ENCODE measurements around the gene DLG5. TPM values are rescaled to one million over a fixed set of nuclear protein-coding genes. Genes with fewer than 3 reads are reported as not detected.

The DLG5 gene
- total RNA-seq, 1 experiment from 2014 or later: 51.0 TPM

GRCh38 chr10:77836299-77836820 is 90.2 kb downstream of the DLG5 start:
- H3K27ac Mint-ChIP-seq (ENCODE audit: unreplicated experiment): no peak overlapping the region

GRCh38 chr10:77835669-77836086 is 90.9 kb downstream of the DLG5 start:
- H3K36me3 Mint-ChIP-seq (ENCODE audit: insufficient read depth, unreplicated experiment): peaks cover 25% of the 10 kb centered on the region
- no TSS peak for BruUV-seq (replicated peaks)
- no peaks in the 10 kb centered on the region for H3K4me1 Mint-ChIP-seq (ENCODE audit: low read depth, unreplicated experiment)
- H3K27ac Mint-ChIP-seq (ENCODE audit: unreplicated experiment): no peak overlapping the region
- CTCF ChIA-PET: no interaction called here
- H3K27me3 Mint-ChIP-seq (ENCODE audit: unreplicated experiment): no peaks in the 10 kb centered on the region
- H3K9me3 Mint-ChIP-seq (ENCODE audit: low read depth, unreplicated experiment): no peaks in the 10 kb centered on the region
- H3K4me3 Mint-ChIP-seq (ENCODE audit: low read depth, unreplicated experiment): no peak overlapping the region
- no peak for TF ChIP-seq CTCF (IDR thresholded peaks at IDR 0.05; ENCODE audit: unreplicated experiment)
- no peak for DNase-seq
- intact Hi-C loops (cut with micrococcal nuclease; ENCODE audit: unreplicated experiment): no loop called here

More at GRCh38 chr10:77836299-77836820, 90.2 kb downstream of the DLG5 start:
- Mint-ChIP-seq H3K9me3 (ENCODE audit: low read depth, unreplicated experiment) (no peaks in the 10 kb centered on the region), H3K27me3 (ENCODE audit: unreplicated experiment) (no peaks in the 10 kb centered on the region), H3K4me1 (ENCODE audit: low read depth, unreplicated experiment) (no peaks in the 10 kb centered on the region), H3K4me3 (ENCODE audit: low read depth, unreplicated experiment) (no peak overlapping the region), H3K36me3 (ENCODE audit: insufficient read depth, unreplicated experiment) (peaks cover 25% of the 10 kb centered on the region)
- no TSS peak for BruUV-seq (replicated peaks)
- CTCF ChIA-PET: no interaction called here
- no peak for TF ChIP-seq CTCF (IDR thresholded peaks at IDR 0.05; ENCODE audit: unreplicated experiment)
- intact Hi-C loops (cut with micrococcal nuclease; ENCODE audit: unreplicated experiment): no loop called here
- no peak for DNase-seq

GRCh38 chr10:77834943-77835668 is 91.4 kb downstream of the DLG5 start:
- CTCF ChIA-PET: no interaction called here
- TF ChIP-seq CTCF (IDR thresholded peaks at IDR 0.05; ENCODE audit: unreplicated experiment): no peak
- Mint-ChIP-seq H3K4me1 (ENCODE audit: low read depth, unreplicated experiment) (no peaks in the 10 kb centered on the region), H3K27me3 (ENCODE audit: unreplicated experiment) (no peaks in the 10 kb centered on the region), H3K9me3 (ENCODE audit: low read depth, unreplicated experiment) (no peaks in the 10 kb centered on the region), H3K27ac (ENCODE audit: unreplicated experiment) (peak overlapping the region; percentile 11), H3K36me3 (ENCODE audit: insufficient read depth, unreplicated experiment) (peaks cover 25% of the 10 kb centered on the region), H3K4me3 (ENCODE audit: low read depth, unreplicated experiment) (no peak overlapping the region)
- BruUV-seq (replicated peaks): no TSS peak
- no peak for DNase-seq
- intact Hi-C loops (cut with micrococcal nuclease; ENCODE audit: unreplicated experiment): no loop called here

- BruUV-seq (replicated peaks): no TSS peak
- H3K9me3 Mint-ChIP-seq (ENCODE audit: low read depth, unreplicated experiment): no peaks in the 10 kb centered on the region
- CTCF ChIA-PET: no interaction called here
- peaks cover 25% of the 10 kb centered on the region for H3K36me3 Mint-ChIP-seq (ENCODE audit: insufficient read depth, unreplicated experiment)
- no peak overlapping the region for H3K4me3 Mint-ChIP-seq (ENCODE audit: low read depth, unreplicated experiment)
- peak overlapping the region; percentile 11 for H3K27ac Mint-ChIP-seq (ENCODE audit: unreplicated experiment)
- DNase-seq: no peak
- H3K4me1 Mint-ChIP-seq (ENCODE audit: low read depth, unreplicated experiment): no peaks in the 10 kb centered on the region
- intact Hi-C loops (cut with micrococcal nuclease; ENCODE audit: unreplicated experiment): no loop called here
- no peaks in the 10 kb centered on the region for H3K27me3 Mint-ChIP-seq (ENCODE audit: unreplicated experiment)
- no peak for TF ChIP-seq CTCF (IDR thresholded peaks at IDR 0.05; ENCODE audit: unreplicated experiment)
These were observed 92.0 kb downstream of the DLG5 start for GRCh38 chr10:77834540-77834939.

All from Calu3 (cell line).